ENCODE measurements around the gene ANKRD65. TPM values are rescaled to one million over a fixed set of nuclear protein-coding genes. Genes with fewer than 3 reads are reported as not detected.
"Not testable (repeated sequence)": the region's sequence is repeated elsewhere in the genome, so short reads cannot be mapped to it uniquely, and the experiment has no call there.

The ANKRD65 gene
- total RNA-seq, 1 donor from 2014 or later, result not detected

DNA sequence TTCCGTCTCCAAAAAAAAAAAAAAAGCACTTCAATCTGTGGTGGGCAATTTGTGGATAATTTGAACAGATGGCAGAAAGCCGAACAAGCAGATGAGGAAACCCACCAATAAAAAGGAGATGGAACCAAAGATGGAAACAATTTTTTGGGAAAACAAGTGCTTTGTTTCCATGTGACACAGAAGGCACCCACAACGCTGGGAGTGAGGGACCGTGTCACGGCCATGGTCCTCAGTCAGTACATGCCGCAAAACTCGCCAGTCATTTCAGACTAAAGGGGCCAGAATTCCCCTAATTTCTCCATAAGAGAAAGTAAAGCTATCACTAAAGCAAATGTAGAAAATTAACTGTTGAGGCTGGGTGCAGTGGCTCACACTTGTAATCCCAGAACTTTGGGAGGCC lies 27.0 kb downstream of the ANKRD65 start:
- intact Hi-C loops (cut with micrococcal nuclease), result no loop called here
- Mint-ChIP-seq H3K27ac (no peak overlapping the region), H3K4me1 (peaks cover 17% of the 10 kb centered on the region), H3K4me3 (no peak overlapping the region), H3K9me3 (no peaks in the 10 kb centered on the region), H3K27me3 (no peaks in the 10 kb centered on the region), H3K36me3 (ENCODE audit: low read depth) (peaks cover 74% of the 10 kb centered on the region)
- DNase-seq, result no peak

DNA sequence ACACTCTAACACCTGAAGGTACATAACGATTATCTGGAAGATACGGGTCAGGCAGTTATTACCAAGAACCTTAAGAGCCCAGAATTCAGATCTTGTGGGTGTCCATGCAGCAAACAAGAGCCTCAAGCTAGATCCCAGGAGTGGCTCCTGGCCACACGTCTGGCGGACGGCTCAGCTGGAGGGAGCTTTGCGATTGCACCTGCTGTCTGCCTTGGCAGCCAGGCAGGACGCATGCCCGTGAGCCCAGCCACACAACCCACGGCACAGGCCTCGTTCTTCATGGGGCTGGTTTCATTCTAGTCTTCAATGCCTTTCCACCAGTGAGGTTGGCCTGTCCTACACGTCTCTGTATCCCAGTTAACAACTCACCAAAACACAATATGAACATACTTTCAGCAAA lies 27.6 kb downstream of the ANKRD65 start:
- Mint-ChIP-seq H3K4me3 (no peak overlapping the region), H3K27me3 (no peaks in the 10 kb centered on the region), H3K9me3 (no peaks in the 10 kb centered on the region), H3K4me1 (peaks cover 17% of the 10 kb centered on the region), H3K27ac (no peak overlapping the region), H3K36me3 (ENCODE audit: low read depth) (peaks cover 80% of the 10 kb centered on the region)
- no peak for DNase-seq
- intact Hi-C loops (cut with micrococcal nuclease), result no loop called here

DNA sequence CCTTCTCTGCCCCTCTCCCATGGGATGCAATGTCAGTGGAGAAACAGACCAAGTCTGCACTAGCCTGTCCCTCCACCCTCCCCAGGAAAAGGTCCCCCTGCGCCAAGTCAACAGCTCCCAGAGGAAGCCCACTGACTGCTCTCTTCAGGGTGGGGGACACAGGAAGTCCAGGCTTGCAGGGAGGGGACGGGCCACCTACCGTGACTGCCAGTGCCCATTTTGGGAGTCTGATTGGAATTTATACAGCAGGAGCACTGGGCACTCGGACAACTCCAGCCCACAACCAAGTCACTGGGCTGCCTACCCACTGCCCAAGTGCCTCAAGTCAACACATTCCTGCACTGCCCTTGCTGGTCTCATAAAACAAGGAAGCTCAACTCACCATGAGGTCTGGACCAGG lies 28.1 kb downstream of the ANKRD65 start:
- Mint-ChIP-seq H3K4me1 (peaks cover 15% of the 10 kb centered on the region), H3K27ac (no peak overlapping the region), H3K27me3 (no peaks in the 10 kb centered on the region), H3K4me3 (no peak overlapping the region), H3K9me3 (no peaks in the 10 kb centered on the region), H3K36me3 (ENCODE audit: low read depth) (peaks cover 81% of the 10 kb centered on the region)
- intact Hi-C loops (cut with micrococcal nuclease), result no loop called here
- no peak for DNase-seq

DNA sequence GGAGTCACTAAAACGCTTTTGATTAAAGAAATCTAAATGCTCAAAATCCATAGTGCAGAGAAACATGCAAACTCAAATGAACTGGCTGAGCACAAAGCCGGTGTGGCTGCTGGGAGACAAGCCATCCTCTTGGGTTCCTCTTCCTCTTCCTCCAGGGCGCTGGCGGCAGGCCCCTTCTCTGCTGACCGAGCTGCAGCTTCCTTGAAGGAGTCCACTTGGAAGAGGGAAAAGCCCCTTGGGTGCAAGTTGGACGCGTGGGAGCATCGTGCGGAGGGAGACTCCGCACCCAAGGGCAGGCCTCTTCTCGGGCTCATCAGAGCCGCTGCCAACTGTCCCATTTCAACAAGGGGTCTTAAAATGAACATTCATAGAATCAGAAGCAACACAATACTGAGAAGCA lies 29.9 kb downstream of the ANKRD65 start:
- H3K4me1 Mint-ChIP-seq, result peaks cover 8% of the 10 kb centered on the region
- intact Hi-C loops (cut with micrococcal nuclease), result no loop called here
- no peak for DNase-seq
- H3K9me3 Mint-ChIP-seq, result no peaks in the 10 kb centered on the region
- H3K27ac Mint-ChIP-seq, result no peak overlapping the region
- H3K36me3 Mint-ChIP-seq (ENCODE audit: low read depth), result peaks cover 86% of the 10 kb centered on the region
- no peak overlapping the region for H3K4me3 Mint-ChIP-seq
- no peaks in the 10 kb centered on the region for H3K27me3 Mint-ChIP-seq

DNA sequence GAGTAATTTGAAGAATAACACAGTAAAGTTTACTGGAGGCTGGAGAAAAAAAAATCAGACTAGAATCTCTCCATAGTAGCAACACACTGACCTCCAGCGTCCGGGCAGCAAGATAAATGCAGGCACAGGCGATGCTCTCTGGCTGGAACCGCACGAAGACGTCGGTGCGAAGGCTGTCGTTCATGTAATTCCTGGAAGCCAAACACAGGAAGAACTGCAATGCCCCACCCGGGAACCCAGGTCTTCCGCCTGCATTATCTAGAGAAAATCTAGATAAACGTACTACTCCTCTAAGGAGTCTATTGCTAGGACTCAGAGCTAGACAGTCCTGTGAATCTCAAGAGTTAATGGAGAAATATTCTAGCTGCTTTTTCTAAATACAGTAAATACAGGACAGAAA lies 30.4 kb downstream of the ANKRD65 start:
- intact Hi-C loops (cut with micrococcal nuclease), result no loop called here
- Mint-ChIP-seq H3K27me3 (no peaks in the 10 kb centered on the region), H3K4me3 (no peak overlapping the region), H3K9me3 (no peaks in the 10 kb centered on the region), H3K27ac (no peak overlapping the region), H3K4me1 (peaks cover 6% of the 10 kb centered on the region), H3K36me3 (ENCODE audit: low read depth) (peaks cover 91% of the 10 kb centered on the region)
- DNase-seq, result no peak

DNA sequence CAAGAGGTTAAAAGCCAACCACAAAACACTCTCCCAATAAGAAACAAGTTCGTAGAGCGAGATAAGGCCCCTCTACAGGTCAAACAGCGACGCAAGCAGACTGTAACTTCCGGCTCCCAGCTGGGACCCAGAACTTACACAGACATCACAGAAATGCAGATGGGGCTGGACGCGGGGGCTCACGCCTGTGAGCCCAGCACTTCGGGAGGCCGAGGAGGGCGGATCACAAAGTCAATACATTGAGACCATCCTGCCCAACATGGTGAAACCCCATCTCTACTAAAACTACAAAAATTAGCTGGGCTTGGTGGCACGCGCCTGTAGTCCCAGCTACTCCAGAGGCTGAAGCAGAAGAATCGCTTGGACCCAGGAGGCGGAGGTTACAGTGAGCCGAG lies 33.0 kb downstream of the ANKRD65 start:
- DNase-seq, result no peak
- Mint-ChIP-seq H3K4me1 (peaks cover 2% of the 10 kb centered on the region), H3K27me3 (no peaks in the 10 kb centered on the region), H3K4me3 (no peak overlapping the region), H3K27ac (no peak overlapping the region), H3K9me3 (no peaks in the 10 kb centered on the region), H3K36me3 (ENCODE audit: low read depth) (peaks cover 67% of the 10 kb centered on the region)
- intact Hi-C loops (cut with micrococcal nuclease), result no loop called here

DNA sequence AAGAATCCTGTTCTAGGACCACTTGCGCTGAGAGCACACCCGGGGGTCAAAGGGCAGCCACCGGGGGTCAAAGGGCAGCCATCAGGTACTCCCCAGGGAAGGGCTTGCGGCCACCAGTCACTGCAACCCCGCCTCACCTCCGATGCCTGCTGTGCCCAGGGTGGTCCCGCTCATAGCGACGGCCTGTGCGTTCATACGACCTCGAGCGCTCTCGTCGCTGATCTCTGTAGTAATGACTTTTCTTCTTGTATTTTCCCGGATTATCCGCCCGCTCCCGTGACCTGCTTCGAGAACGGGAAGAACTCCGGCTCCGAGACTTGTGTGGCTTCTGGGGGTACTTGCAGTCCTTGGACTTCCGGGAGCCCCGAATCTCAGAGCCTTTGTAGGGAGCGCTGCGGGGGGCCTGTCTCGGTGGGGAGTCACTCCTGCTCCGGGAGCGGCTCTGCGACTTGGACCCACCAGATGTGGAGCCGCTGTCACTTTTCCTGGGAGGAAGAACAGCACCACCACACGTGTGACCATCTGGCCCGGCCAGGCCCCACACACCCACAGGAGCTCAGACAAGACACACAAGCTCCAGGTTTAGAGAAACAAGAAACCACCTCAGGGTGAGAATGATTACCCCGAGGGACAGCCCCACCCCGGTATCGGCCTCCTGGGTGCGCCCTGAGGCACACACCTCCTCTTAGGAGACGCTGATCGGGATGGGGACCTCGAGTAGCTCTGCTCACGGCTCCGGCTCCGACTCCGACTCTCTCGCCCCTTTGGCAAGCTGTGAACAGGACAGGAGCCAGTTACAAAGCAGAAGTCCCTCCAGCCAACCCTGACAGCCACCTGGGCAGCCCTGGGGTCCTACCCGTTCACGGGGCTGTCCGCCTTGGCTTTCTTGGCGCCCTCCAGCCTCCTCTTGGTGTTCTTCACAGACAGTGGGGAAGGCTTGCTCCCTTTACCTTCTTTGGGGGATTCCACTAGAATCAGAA lies 33.7 kb downstream of the ANKRD65 start:
- Mint-ChIP-seq H3K4me3 (no peak overlapping the region), H3K27me3 (no peaks in the 10 kb centered on the region), H3K4me1 (peaks cover 1% of the 10 kb centered on the region), H3K27ac (no peak overlapping the region), H3K9me3 (no peaks in the 10 kb centered on the region), H3K36me3 (ENCODE audit: low read depth) (peaks cover 60% of the 10 kb centered on the region)
- DNase-seq, result no peak
- intact Hi-C loops (cut with micrococcal nuclease), result no loop called here

DNA sequence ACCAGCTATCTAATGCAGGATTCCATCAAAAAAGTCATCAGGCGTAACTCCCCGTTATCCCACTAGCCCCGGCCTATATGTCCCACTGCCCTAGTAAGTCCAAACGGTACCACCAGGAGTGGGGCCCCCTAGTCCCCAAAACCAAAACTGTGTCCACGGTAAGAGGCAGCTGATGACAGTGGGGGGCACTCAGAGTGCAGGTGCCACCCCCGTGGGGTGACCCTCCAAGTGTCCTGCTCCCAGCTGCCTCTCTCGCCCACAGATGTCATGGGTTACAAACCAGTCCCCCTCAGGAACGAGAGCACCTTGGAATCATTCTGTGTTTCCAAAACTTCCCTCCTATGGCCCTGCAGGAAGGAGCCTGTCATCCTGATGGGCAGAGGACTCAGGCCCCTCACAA lies 35.1 kb downstream of the ANKRD65 start:
- peaks cover 49% of the 10 kb centered on the region for H3K36me3 Mint-ChIP-seq (ENCODE audit: low read depth)
- H3K9me3 Mint-ChIP-seq, result no peaks in the 10 kb centered on the region
- intact Hi-C loops (cut with micrococcal nuclease), result no loop called here
- no peak overlapping the region for H3K4me3 Mint-ChIP-seq
- no peaks in the 10 kb centered on the region for H3K4me1 Mint-ChIP-seq
- no peaks in the 10 kb centered on the region for H3K27me3 Mint-ChIP-seq
- no peak overlapping the region for H3K27ac Mint-ChIP-seq
- no peak for DNase-seq

DNA sequence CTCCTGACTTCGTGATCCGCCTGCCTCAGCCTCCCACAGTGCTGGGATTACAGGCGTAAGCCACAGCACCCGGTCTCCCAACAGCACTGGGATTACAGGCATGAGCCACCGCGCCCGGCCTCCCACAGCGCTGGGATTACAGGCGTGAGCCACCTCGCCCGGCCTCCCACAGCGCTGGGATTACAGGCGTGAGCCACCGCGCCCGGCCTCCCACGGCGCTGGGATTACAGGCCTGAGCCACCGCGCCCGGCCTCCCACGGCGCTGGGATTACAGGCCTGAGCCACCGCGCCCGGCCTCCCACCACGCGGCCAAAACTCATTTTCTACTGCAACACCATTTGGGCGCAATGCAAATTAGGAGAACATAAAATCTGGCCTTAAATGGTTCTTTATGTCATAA lies 35.7 kb downstream of the ANKRD65 start:
- DNase-seq; H3K27ac Mint-ChIP-seq; H3K4me3 Mint-ChIP-seq; intact Hi-C loops (cut with micrococcal nuclease); H3K9me3 Mint-ChIP-seq; H3K4me1 Mint-ChIP-seq; H3K27me3 Mint-ChIP-seq: not testable (repeated sequence)
- H3K36me3 Mint-ChIP-seq (ENCODE audit: low read depth), result peaks cover 43% of the 10 kb centered on the region

DNA sequence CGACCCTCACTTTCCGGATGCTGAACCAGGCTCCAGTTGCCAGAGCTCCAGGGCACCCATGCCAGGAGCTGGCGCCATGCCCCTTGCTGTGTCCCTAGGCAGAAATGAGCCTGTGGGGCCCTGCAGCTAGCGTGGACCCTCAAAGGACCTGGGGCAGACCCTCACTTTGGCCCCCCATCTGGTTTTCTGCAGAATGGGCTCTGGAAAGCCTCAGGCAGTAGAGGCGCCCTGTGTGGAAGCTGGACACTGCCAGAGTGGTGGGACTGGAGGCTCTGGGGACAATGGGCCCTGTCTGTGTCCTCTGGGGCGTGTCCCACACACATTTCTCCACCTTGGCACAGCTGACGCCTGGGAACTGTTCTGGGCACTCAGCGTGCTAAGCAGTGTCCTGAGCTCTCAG lies 39.8 kb downstream of the ANKRD65 start:
- H3K4me3 Mint-ChIP-seq, result no peak overlapping the region
- no peaks in the 10 kb centered on the region for H3K27me3 Mint-ChIP-seq
- H3K27ac Mint-ChIP-seq, result no peak overlapping the region
- no peaks in the 10 kb centered on the region for H3K9me3 Mint-ChIP-seq
- intact Hi-C loops (cut with micrococcal nuclease), result no loop called here
- H3K4me1 Mint-ChIP-seq, result peaks cover 2% of the 10 kb centered on the region
- no peak for DNase-seq
- peaks cover 8% of the 10 kb centered on the region for H3K36me3 Mint-ChIP-seq (ENCODE audit: low read depth)

DNA sequence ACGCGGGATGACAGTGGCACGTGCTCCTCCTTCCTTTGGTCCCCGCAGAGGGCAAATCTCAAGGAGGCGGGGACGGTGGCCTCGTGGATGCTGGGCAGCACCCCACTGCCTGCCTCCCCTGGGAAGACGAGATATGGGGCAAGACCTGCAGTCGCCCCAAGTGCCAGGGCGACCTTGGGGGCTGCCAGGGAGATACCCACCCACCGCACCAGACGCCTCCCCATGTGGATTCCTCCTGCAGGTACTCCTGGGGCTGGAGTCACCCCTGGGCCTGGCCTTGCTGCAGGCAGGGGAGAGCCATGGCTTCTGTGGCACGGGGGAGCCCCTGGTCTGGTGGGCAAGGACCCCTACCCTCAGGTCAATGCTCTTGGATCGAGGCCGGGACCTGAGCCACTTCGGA lies 40.2 kb downstream of the ANKRD65 start:
- intact Hi-C loops (cut with micrococcal nuclease), result no loop called here

DNA sequence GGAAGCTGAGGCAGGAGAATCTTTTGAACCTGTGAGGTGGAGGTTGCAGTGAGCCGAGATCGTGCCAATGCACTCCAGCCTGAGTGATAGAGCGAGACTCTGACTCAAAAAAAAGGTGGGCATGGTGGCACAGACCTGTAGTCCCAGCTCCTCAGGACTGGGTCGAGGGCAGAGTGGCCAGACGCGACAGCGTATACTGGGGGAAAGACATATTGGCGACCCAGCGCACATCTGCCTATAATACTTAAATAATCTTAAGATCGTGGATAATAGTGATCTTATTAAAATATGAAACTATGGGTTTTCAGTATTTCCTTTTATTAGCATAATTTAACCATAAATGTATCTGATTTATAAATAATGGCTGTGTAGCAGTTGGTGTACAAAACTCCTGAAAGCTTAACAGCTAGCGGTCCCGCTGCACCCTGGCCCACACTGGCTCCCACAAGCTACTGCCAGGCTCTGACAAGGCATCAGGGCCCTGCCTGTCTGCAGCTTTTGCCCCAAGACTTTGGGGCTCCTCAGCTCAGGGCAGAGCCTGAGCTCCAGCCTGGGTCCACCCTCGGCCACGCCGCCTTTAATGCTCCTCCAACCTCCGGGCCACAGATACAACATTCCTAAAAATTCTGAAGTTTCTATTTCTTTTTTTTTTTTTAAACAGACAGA lies 43.4 kb downstream of the ANKRD65 start:
- Mint-ChIP-seq H3K27me3 (no peaks in the 10 kb centered on the region), H3K27ac (no peak overlapping the region), H3K36me3 (ENCODE audit: low read depth) (peaks cover 13% of the 10 kb centered on the region), H3K4me1 (peaks cover 13% of the 10 kb centered on the region), H3K4me3 (no peak overlapping the region), H3K9me3 (no peaks in the 10 kb centered on the region)
- no peak for DNase-seq
- intact Hi-C loops (cut with micrococcal nuclease), result loop anchor here (10.0 kb wide), 1 partner anchor 127 kb away; no protein-coding TSS in a partner anchor

More for the DNA sequence above, 40.2 kb downstream of the ANKRD65 start:
- DNase-seq, result no peak
- Mint-ChIP-seq H3K36me3 (ENCODE audit: low read depth) (peaks cover 4% of the 10 kb centered on the region), H3K4me3 (no peak overlapping the region), H3K4me1 (peaks cover 2% of the 10 kb centered on the region), H3K27ac (no peak overlapping the region), H3K27me3 (no peaks in the 10 kb centered on the region), H3K9me3 (no peaks in the 10 kb centered on the region)

DNA sequence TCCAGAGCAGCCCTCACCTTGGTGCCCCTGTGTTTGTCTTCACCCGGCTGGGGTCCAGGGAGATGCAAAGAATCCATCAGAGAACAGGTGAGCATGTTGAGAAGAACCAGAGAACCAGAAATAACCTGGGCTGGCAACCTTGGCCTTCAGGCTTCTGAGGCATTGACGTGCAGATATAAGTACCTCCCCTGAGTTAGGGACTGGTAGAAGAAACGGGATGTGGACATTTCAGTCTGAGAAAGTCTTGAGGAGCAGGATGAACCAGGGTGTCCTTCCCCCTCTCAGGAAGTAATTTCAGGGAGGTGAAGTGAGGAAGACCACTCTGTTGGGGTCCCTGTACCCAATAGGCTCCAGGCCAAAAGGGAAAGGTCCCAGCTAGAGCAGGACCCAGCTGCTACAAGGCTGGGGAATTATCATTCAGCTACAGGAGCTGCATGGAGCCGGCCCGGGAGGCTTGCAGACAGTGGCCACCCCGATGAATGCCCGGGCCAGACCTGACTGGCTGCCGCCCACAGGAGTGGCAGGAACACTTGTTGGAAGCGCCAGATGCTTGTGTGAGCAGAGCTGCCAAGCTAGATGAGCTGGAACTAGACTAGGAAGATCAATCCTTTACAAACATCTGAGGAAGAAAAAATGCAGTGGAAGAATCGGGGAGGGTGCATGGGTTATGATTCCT lies 44.4 kb downstream of the ANKRD65 start:
- DNase-seq, result no peak
- Mint-ChIP-seq H3K27me3 (no peaks in the 10 kb centered on the region), H3K4me1 (peaks cover 15% of the 10 kb centered on the region), H3K27ac (peak overlapping the region; percentile 95), H3K9me3 (no peaks in the 10 kb centered on the region), H3K36me3 (ENCODE audit: low read depth) (peaks cover 15% of the 10 kb centered on the region), H3K4me3 (peak overlapping the region; percentile 87)
- intact Hi-C loops (cut with micrococcal nuclease), result loop anchor here (10.0 kb wide), 1 partner anchor 128 kb away; no protein-coding TSS in a partner anchor
